Measurements from ENCODE around the gene CD80. TPM values are rescaled to one million over a fixed set of nuclear protein-coding genes. Genes with fewer than 3 reads are reported as not detected.

The CD80 gene
- polyA plus RNA-seq, 1 donor (not counting 4 experiments of a cell fraction or from before 2014, with no cell fraction given), result not detected

DNA sequence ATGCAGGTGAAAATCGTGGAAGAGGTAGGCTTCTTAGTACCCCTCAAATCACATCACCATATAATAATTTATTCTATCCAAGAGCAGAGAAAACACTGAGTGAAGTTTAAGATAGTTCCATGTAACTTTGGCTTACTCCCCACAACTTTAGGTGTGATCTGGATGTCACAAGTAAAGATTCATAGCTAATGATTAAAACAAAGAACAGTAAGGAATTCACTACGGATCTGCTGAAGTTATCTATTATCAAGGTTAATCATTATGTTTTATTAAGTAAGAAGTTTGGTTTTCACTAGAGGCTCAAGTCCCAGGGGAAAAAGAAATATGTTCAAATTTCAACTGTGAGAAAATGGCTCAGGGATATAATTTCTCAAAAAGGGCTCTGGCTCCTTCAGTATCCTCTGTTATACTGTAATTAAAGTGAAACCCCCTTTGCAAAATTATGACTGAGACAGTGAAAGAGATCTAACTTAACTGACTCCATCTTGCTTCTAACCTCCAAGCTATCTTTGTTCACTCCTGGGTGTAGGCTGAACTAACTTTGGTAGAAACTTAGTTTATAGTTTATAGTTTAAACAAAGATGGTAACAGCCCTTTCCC, 17.1 kb downstream of the CD80 start:
- no peak for FAIRE-seq
- Histone ChIP-seq H3K4me3 (ENCODE audit: control insufficient read depth in 2 of 3, extremely low read depth in 1 of 3, insufficient read depth in 2 of 3, low read depth in 1 of 3, low read length in 3 of 3) (no peak overlapping the region), H3K36me3 (ENCODE audit: control insufficient read depth in 2 of 2, extremely low read depth in 1 of 2, insufficient read depth in 2 of 2, low read length in 2 of 2) (no peaks in the 10 kb centered on the region), H3K9me3 (ENCODE audit: control insufficient read depth, low read depth, low read length) (no peaks in the 10 kb centered on the region), H2AFZ (ENCODE audit: control insufficient read depth, low read length) (no peak overlapping the region), H3K4me1 (ENCODE audit: control insufficient read depth, extremely low read depth, insufficient read depth, low read length) (no peaks in the 10 kb centered on the region), H4K20me1 (ENCODE audit: control insufficient read depth, extremely low read depth, insufficient read depth, low read length) (no peaks in the 10 kb centered on the region), H3K79me2 (ENCODE audit: control insufficient read depth, insufficient read depth, low read length) (no peaks in the 10 kb centered on the region), H3K9me1 (ENCODE audit: control insufficient read depth, extremely low read depth, insufficient read depth, low read length) (no peaks in the 10 kb centered on the region), H3K27me3 (ENCODE audit: control insufficient read depth, extremely low read depth, insufficient read depth, low read length) (no peaks in the 10 kb centered on the region), H3K9ac (ENCODE audit: control insufficient read depth, extremely low read depth, insufficient read depth, low read length) (no peak overlapping the region), H3K27ac (ENCODE audit: control insufficient read depth, insufficient read depth, low read length) (no peak overlapping the region), H3K4me2 (ENCODE audit: control insufficient read depth, extremely low read depth, insufficient read depth, low read depth, low read length) (no peak overlapping the region)
- dilution Hi-C loops (cut with MboI; ENCODE audit: extremely low pct_ligation_motif_present, low sequenced_read_pairs), result no loop called here
- TF ChIP-seq, protein P1, sequence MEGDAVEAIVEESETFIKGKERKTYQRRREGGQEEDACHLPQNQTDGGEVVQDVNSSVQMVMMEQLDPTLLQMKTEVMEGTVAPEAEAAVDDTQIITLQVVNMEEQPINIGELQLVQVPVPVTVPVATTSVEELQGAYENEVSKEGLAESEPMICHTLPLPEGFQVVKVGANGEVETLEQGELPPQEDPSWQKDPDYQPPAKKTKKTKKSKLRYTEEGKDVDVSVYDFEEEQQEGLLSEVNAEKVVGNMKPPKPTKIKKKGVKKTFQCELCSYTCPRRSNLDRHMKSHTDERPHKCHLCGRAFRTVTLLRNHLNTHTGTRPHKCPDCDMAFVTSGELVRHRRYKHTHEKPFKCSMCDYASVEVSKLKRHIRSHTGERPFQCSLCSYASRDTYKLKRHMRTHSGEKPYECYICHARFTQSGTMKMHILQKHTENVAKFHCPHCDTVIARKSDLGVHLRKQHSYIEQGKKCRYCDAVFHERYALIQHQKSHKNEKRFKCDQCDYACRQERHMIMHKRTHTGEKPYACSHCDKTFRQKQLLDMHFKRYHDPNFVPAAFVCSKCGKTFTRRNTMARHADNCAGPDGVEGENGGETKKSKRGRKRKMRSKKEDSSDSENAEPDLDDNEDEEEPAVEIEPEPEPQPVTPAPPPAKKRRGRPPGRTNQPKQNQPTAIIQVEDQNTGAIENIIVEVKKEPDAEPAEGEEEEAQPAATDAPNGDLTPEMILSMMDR (optimal IDR thresholded peaks at IDR 0.05 in 1 of 3, IDR thresholded peaks at IDR 0.05 in 1 of 3, conservative IDR thresholded peaks at IDR 0.05 in 1 of 3; ENCODE audit: extremely low read depth in 1 of 3, insufficient read depth in 2 of 3, low read length in 3 of 3), result no peak
- TF ChIP-seq EZH2 (IDR thresholded peaks at IDR 0.05; ENCODE audit: low read length), result no peak
- no peak for DNase-seq (ENCODE audit: low read depth, low spot score)

DNA sequence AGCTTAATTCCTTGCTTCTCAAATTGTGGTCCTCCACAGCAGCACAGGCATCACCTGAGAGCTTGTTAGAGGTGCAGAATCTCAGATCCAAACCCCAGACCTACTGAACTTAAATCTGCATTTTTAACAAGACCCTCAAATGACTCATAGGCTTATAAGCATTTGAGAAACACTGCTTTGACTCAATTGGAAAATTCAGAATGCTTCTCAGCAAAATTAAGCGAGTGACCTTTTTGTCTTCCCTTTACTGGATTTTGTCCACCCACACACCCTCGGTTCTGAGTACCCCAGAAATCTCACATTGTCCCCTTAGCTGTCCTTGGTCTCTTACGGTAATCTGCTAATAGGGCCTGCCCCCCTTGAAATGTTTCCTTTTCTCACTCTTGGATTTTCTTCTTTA, 17.9 kb downstream of the CD80 start:
- Histone ChIP-seq H3K27ac (ENCODE audit: control insufficient read depth, insufficient read depth, low read length) (no peak overlapping the region), H3K4me3 (ENCODE audit: control insufficient read depth in 2 of 3, extremely low read depth in 1 of 3, insufficient read depth in 2 of 3, low read depth in 1 of 3, low read length in 3 of 3) (no peak overlapping the region), H2AFZ (ENCODE audit: control insufficient read depth, low read length) (no peak overlapping the region), H3K4me1 (ENCODE audit: control insufficient read depth, extremely low read depth, insufficient read depth, low read length) (no peaks in the 10 kb centered on the region), H3K9ac (ENCODE audit: control insufficient read depth, extremely low read depth, insufficient read depth, low read length) (no peak overlapping the region), H4K20me1 (ENCODE audit: control insufficient read depth, extremely low read depth, insufficient read depth, low read length) (no peaks in the 10 kb centered on the region), H3K9me3 (ENCODE audit: control insufficient read depth, low read depth, low read length) (no peaks in the 10 kb centered on the region), H3K4me2 (ENCODE audit: control insufficient read depth, extremely low read depth, insufficient read depth, low read depth, low read length) (no peak overlapping the region), H3K9me1 (ENCODE audit: control insufficient read depth, extremely low read depth, insufficient read depth, low read length) (no peaks in the 10 kb centered on the region), H3K36me3 (ENCODE audit: control insufficient read depth in 2 of 2, extremely low read depth in 1 of 2, insufficient read depth in 2 of 2, low read length in 2 of 2) (no peaks in the 10 kb centered on the region), H3K27me3 (ENCODE audit: control insufficient read depth, extremely low read depth, insufficient read depth, low read length) (no peaks in the 10 kb centered on the region), H3K79me2 (ENCODE audit: control insufficient read depth, insufficient read depth, low read length) (no peaks in the 10 kb centered on the region)
- TF ChIP-seq, protein P1 (optimal IDR thresholded peaks at IDR 0.05 in 1 of 3, IDR thresholded peaks at IDR 0.05 in 1 of 3, conservative IDR thresholded peaks at IDR 0.05 in 1 of 3; ENCODE audit: extremely low read depth in 1 of 3, insufficient read depth in 2 of 3, low read length in 3 of 3), result no peak
- TF ChIP-seq EZH2 (IDR thresholded peaks at IDR 0.05; ENCODE audit: low read length), result no peak
- dilution Hi-C loops (cut with MboI; ENCODE audit: extremely low pct_ligation_motif_present, low sequenced_read_pairs), result no loop called here
- FAIRE-seq, result no peak
- no peak for DNase-seq (ENCODE audit: low read depth, low spot score)
